GM12801 (cell line): ENCODE data around the gene CTNNA2.

Experiments used
- TF ChIP-seq, protein P1 (sequence below): IDR thresholded peaks from one replicate; pipeline ENCODE4 v1.5.1; 2011; ENCODE audit warnings: control low read depth; ENCODE audit not compliant: insufficient read length; ENCODE audit errors: extremely low read depth

The CTNNA2 gene

DNA sequence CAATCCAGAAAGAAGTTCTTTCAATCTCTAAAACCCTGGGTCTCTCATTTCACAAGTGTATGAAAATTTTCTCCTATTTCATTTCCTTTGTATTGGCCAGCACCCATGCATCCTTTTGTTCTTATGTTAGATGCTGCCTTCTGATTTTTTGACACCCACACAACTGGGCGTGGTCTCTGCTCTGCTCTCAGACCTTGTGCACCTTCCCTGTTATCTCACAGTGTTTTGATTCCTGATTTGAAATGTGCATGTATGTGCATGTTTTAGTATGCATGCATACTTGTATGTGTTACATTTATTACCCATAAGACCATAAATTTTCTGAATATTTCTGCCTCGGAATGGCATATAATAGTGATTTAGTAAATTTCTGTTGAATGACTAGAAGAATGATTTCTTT lies 152.2 kb downstream of the CTNNA2 start:
- TF ChIP-seq, protein P1, sequence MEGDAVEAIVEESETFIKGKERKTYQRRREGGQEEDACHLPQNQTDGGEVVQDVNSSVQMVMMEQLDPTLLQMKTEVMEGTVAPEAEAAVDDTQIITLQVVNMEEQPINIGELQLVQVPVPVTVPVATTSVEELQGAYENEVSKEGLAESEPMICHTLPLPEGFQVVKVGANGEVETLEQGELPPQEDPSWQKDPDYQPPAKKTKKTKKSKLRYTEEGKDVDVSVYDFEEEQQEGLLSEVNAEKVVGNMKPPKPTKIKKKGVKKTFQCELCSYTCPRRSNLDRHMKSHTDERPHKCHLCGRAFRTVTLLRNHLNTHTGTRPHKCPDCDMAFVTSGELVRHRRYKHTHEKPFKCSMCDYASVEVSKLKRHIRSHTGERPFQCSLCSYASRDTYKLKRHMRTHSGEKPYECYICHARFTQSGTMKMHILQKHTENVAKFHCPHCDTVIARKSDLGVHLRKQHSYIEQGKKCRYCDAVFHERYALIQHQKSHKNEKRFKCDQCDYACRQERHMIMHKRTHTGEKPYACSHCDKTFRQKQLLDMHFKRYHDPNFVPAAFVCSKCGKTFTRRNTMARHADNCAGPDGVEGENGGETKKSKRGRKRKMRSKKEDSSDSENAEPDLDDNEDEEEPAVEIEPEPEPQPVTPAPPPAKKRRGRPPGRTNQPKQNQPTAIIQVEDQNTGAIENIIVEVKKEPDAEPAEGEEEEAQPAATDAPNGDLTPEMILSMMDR = no peak

DNA sequence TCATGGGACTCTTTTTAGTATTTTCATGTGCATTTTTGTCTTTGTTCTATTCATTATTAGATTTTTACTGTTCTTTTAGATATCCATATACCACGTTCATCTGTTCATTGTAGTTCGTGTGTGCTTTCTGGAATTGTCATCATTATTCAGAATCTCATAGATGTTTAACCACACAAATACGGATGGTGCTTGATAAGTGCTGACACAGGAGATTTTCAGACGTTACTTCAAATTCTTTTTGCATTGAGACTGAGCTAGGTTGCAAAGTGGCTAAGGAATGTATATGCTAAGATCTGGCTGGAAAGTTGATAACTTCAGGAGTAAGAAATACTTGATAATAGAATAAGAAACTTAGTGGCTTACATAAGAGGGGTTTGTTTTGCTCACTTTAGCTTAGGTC lies 153.6 kb downstream of the CTNNA2 start:
- TF ChIP-seq, protein P1 = no peak

DNA sequence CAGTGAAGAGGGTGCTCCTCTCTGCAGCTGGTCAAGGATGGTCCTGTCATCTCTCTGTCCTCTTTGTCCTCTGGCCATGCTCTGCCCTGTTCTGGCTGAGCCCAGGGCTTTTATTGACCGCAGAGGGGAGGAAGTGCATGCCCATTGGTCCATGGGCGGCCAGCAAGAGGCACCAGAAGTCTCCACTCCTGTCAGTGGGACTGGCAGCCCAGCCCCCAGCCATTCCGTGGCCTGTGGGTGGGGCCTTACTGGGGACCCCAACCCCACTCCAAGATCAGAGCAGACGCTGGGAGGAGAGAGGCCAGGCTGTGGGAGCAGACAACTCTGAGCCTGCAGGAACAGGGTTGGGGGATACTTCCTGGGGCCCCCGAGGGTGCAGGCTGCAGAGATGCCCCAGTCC lies 156.9 kb downstream of the CTNNA2 start:
- TF ChIP-seq, protein P1 = no peak

DNA sequence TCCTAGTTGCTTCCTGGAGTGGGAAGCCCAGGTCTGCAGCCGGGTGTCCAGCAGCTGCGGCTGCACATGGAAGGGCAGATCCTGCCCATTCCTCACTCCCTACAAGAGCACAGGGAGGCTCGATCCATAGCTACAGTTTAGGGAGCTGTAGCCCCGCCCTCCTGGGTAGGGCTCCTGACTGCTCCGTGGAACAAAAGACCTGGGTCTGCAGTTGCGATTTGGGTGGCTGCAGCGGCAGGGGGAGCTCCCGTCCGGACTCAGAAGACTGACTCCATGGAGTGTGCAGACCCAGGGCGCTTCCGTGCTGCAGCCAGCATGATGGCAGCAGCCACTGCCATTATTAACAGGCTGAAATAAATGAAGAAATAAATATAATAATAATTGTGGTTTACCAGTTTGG lies 157.3 kb downstream of the CTNNA2 start:
- TF ChIP-seq, protein P1 = no peak

DNA sequence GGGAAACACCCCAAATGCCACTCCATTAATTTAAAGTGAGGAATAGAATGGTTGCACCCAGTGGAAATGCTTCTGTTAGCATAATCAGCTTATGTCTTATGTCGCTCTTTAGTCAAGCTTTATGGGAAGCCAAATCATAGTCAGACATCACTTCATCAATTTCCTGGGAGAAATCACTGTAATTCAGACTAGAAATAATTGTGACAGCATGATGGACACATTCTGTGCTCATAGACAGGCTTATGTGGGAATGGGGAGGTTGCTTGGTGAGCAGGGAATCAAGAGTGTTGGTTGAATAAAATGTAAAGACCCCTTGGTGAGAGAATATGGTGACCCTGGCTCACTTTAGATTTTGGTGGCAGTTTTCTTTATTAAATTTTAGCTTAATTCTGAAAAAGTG lies 174.0 kb downstream of the CTNNA2 start:
- TF ChIP-seq, protein P1 = no peak

DNA sequence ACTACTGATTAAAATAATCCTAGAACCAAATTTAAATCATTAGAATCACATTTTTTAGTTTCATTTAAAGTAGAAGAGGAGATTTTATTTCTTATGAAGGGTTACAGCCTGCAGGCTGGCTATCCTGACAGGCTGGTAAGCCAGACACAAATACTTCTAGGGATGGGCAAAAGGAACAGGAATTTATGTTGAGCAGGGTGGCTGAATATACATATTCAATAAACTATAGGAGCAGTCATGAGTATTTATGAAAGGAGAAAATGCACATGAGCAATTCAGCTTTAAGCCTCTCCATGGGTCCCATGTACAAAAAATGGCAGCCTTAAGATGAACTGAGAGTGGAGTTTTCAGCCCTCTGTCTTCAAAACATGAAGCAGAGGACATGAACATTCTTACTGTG lies 182.4 kb downstream of the CTNNA2 start:
- TF ChIP-seq, protein P1 = no peak

DNA sequence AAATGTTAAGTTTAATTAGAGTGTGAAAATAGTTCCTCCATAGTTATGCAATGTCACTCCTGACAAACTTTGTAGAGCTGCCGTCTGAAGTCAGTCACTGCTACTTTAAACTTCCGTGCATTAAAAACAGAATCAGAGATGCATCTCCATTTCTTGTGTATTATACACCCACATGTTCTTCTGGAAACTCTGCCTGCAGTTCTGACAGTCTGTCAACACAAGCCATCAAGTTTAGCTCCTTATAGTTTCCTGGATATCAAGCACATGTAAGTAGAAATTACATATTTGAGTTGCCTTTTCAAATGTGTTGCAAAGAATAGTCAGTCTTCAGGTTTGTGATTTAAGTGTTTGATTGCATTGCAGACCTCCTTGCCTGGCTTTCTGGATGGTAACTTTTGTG lies 184.3 kb downstream of the CTNNA2 start:
- TF ChIP-seq, protein P1 = no peak

DNA sequence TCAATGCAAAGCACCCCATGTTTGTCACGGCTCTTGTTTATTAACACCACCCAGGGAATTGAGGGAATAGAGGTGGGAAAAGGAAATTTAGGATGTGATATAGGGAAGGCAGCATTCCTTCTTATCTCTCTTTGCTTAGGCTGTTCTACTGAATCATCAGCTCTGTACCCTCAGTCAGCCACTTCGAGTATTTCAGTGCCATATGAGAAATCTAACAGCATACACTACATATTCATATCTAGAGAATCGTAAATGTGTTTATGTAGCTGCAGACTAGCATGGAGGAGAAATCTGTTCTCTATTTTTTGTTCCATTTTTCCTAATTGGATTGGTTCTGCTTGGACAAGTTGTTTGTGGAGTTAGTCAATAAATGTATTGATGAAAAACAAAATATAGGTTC lies 187.8 kb downstream of the CTNNA2 start:
- TF ChIP-seq, protein P1 = no peak
